Stimulated activated CD4-positive, alpha-beta T cell treated with anti-CD3 and anti-CD28 coated beads, Interleukin-4, amount 100 ng/mL, for 24 hours (primary cell): ENCODE measurements around the gene CES4A.
"Not testable (repeated sequence)": the region's sequence is repeated elsewhere in the genome, so short reads cannot be mapped to it uniquely, and the experiment has no call there.

Experiments used
- DNase-seq: peaks from one replicate; pipeline ENCODE4 v3.0.0-alpha.2; 2020

The CES4A gene

GRCh38 chr16:66993558-66993957, 5.2 kb downstream of the CES4A start:
- DNase-seq: not testable (repeated sequence)

- DNase-seq: no peak
Observed at GRCh38 chr16:66996324-66996982, 8.1 kb downstream of the CES4A start.

GRCh38 chr16:66996983-66997358, 8.6 kb downstream of the CES4A start:
- no peak for DNase-seq

- peak; percentile 57 for DNase-seq
Observed at GRCh38 chr16:67000384-67001351, 12.3 kb downstream of the CES4A start.

- DNase-seq: no peak
Observed at GRCh38 chr16:67001726-67002125, 13.3 kb downstream of the CES4A start.

- no peak for DNase-seq
Observed at GRCh38 chr16:67006930-67007658, 18.7 kb downstream of the CES4A start.

GRCh38 chr16:67009158-67009557, 20.8 kb downstream of the CES4A start:
- DNase-seq: no peak

GRCh38 chr16:67011274-67011673, 22.9 kb downstream of the CES4A start:
- no peak for DNase-seq

- no peak for DNase-seq
Observed at GRCh38 chr16:67013233-67013822, 24.9 kb downstream of the CES4A start.

- peak; percentile 76 for DNase-seq
Observed at GRCh38 chr16:67013823-67014633, 25.6 kb downstream of the CES4A start.

GRCh38 chr16:67014634-67015312, 26.4 kb downstream of the CES4A start:
- no peak for DNase-seq

GRCh38 chr16:67015313-67015731, 26.9 kb downstream of the CES4A start:
- DNase-seq: no peak

GRCh38 chr16:67016143-67016542, 27.8 kb downstream of the CES4A start:
- DNase-seq: no peak

- no peak for DNase-seq
Observed at GRCh38 chr16:67016681-67017420, 28.5 kb downstream of the CES4A start.

GRCh38 chr16:67017421-67017750, 29.0 kb downstream of the CES4A start:
- DNase-seq: no peak

- peak; percentile 90 for DNase-seq
Observed at GRCh38 chr16:67017810-67018488, 29.6 kb downstream of the CES4A start.

- no peak for DNase-seq
Observed at GRCh38 chr16:67019171-67019570, 30.8 kb downstream of the CES4A start.

GRCh38 chr16:67021321-67021720, 32.9 kb downstream of the CES4A start:
- no peak for DNase-seq

- no peak for DNase-seq
Observed at GRCh38 chr16:67022531-67023214, 34.3 kb downstream of the CES4A start.

GRCh38 chr16:67023689-67024088, 35.3 kb downstream of the CES4A start:
- no peak for DNase-seq
